NCI-H524 (cell line): ENCODE results near the gene PXK.

ENCODE experiments used
- DNase-seq, 2 experiments: peaks; one replicate each; lab custom pipeline; 2025; lab: John Stamatoyannopoulos, UW

The PXK gene

DNA sequence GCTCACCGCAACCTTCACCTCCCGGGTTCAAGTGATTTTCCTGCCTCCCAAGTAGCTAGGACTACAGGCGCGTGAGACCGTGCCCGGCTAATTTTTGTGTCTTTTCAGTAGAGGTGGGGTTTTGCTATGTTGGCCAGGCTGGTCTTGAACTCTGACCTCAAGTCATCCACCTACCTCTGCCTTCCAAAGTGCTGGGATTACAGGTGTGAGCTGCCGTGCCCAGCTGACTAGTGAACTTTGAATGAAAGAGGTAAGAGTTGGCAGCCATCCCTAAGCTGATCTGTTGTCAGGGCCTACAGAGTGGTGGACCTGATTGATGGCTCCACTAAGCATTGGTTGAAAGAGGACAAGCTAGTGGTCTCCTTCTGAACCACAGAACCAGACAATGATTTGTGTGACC, 15.3 kb downstream of the PXK start:
- no peak for DNase-seq

GRCh38 chr3:58349792-58350626, 17.3 kb downstream of the PXK start:
- no peak for DNase-seq

DNA sequence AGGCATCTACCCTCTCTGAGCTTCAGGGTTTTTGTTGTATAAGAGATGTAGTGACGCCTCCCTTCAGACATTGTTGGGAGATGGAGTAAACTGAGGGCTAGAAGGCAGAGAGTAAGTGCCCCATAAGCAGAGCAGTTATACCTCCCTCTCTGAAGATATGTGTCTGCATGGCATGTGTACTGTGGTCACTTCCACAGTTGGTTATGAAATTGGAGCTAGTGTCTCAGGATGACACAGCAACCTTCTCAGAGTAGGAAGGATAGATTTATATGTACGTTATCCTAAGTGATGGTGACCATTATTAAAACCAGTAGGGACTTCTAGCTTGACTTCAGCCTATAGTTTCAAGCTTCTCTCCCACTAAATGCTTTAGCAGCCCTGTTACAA, 17.9 kb downstream of the PXK start:
- DNase-seq = no peak

DNA sequence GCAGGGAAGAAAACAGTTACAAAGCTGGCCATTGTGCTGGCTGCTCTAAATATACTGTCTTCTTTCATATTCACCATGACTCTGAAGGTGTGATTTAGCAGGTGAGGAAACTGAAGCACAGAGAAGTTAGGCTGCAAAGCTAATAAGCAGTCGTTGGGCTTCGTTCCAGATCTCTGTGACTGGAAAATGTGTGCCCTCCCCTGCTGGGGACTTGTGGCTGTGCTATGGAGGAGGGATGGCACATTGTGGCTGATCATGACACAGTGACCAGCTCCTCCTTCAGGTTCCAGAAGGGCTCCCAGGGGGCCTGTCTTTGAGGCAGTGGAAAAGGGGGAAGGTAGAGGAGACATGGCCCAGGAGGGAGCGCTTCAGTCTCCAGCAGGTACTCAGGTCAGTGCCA, 19.2 kb downstream of the PXK start:
- DNase-seq = peak in 1 of 2 experiments; percentile 21

- no peak for DNase-seq
Observed at GRCh38 chr3:58352626-58353025, 19.9 kb downstream of the PXK start.

DNA sequence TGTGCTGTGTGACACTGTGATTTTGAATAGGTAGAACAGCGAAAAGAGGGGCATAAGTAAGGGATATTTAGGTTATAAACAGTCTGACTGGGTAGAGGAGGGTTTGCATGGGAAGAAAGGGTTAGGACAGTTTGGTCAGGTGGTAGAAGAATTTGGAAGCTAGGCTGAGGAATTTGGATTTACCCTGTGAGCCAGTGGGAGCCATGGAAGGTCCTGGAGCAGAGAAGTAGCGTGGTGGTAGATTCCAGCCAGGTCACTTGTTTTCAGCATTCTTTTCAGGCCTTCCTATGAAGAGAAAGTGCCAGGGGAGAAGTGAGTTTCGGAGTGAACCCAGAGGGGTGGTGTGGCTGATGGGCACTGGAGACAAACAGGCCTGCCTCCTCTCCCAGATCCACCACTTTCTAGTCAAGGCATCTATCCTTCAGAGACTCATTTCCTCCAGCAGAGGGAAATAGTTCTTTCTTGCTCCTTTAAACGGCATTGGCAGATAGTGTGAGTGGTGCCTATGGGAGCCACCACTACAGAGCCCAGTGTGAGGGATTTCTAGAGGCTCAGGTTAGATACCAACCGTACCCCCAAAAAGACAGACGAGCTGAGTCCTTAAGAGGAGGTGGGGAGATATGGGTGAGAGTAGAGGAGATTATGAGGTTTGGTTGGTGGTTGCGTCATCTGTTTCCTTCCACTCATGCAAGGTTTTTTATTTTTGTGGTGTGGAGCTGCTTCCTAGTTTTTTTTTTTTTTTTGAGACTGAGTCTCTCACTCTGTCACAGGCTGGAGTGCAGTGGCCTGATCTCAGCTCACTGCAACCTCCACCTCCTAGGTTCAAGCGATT, 21.2 kb downstream of the PXK start:
- no peak for DNase-seq

GRCh38 chr3:58355179-58355578, 22.5 kb downstream of the PXK start:
- DNase-seq = no peak

DNA sequence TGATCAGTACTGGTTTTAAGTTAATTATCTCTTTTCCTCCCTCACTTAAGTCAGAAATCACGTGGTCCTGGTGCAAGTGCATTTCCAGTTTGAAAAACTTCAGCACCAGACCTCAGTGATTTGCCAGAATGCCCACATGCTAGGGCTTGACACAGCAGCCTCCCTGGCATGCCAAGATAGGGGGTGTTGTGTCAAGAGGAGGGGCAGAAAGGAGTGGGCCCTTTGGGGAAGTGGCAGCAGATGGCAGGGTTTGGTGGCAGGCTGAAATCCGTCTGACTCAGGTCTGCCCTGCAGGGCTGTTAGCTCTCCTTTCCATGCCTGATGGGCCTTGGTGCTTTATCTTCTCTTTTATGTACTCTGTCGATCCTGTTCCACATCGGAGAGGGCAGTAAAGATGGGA, 23.4 kb downstream of the PXK start:
- peak; percentile 73 to 86 for DNase-seq

GRCh38 chr3:58357402-58357801, 24.7 kb downstream of the PXK start:
- DNase-seq = no peak

DNA sequence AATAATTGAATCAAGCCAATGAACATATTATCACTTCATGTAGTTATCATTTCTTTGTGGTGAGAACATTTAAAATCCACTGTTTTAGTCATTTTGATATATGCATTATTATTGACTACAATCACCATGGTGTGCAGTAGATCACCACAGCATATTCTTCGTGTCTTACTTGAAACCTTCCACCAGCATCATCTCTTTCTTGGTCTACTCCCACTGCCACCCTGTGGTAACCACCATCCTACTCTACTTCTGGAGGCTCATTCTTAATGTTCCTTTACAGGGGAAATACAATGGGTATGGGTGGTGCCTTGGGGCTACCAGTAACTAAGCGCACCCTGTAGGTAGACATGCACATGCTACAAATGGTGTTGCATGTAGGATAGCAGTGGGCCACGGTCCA, 25.4 kb downstream of the PXK start:
- no peak for DNase-seq

- no peak for DNase-seq
Observed at GRCh38 chr3:58358808-58359207, 26.1 kb downstream of the PXK start.

GRCh38 chr3:58359621-58360020, 26.9 kb downstream of the PXK start:
- DNase-seq = no peak

- DNase-seq = peak in 1 of 2 experiments; percentile 16
Observed at GRCh38 chr3:58361866-58362265, 29.2 kb downstream of the PXK start.

DNA sequence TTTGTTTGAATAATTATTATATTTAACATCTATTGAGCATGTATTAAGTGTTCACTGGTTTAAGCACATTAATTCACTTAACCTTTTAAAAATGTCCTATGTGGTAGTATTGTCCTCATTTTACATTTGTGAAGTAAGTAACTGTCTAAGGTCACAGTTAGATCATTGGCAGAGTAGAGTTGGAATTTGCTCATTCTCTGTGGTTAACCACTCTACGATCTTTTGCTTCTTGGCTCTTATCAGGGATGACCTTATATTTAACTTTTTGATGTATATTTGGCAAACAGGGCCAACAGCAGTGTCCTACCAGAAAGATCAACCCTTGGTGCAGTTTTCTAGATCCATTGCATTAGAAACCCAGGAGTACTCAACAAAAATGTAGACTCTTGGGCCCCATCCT, 34.0 kb downstream of the PXK start:
- DNase-seq = no peak

- no peak for DNase-seq
Observed at GRCh38 chr3:58369038-58369437, 36.3 kb downstream of the PXK start.

GRCh38 chr3:58369876-58370275, 37.2 kb downstream of the PXK start:
- DNase-seq = no peak

DNA sequence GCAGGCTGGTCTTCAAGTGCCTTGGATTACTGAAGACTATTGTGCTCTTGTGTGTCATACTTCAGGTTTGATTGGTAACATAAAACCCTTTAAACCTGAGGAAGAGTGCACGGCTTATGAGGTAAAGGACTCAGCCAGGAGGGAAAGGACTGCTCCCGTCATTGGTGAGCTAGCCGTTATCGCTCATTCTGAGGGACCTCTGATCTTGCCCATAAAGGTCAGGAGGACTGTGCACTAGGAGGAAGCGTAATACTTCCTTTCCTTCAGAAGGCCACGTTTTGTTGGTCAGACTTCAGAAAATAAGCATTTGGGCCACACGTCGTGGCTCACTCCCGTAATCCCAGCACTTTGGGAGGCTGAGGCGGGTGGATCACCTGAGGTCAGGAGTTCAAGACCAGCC, 37.7 kb downstream of the PXK start:
- peak in 1 of 2 experiments; percentile 21 for DNase-seq

DNA sequence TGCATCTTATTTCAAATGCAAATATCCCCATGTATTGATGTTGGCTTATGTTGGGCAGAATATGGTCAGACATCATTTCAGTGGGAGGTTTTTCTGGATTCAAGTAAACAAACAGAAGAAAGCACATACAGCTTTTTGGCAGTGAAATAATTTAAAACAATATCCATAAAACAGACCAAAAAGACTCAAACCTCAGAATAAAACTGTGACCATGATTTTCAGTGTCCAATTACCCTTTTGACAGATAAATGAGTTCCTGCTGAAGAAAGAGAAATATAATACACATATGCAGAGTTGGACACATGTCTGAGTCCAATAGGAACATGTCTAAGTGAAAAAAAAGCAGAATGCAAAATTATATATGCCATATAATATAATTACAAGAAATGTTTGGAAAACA, 39.1 kb downstream of the PXK start:
- no peak for DNase-seq

DNA sequence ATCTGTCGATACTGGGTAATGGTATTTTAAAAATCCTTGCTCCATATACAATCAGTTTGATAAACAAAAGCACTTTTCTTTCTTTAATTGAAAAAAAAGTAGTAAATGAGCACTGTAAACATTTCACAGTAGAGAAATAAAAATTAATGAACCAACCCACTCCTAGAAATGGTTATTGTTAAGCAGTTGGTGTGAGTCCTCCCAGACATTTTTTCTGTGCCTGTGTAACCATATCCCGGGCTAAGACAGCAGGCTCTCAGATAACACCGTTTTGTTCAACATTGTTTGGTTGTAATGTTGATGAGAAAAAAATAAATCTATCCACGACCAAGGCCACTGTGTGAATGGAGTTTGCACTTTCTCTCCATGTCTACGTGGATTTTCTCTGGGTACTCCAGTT, 42.6 kb downstream of the PXK start:
- no peak for DNase-seq

- no peak for DNase-seq
Observed at GRCh38 chr3:58377168-58377567, 44.5 kb downstream of the PXK start.

DNA sequence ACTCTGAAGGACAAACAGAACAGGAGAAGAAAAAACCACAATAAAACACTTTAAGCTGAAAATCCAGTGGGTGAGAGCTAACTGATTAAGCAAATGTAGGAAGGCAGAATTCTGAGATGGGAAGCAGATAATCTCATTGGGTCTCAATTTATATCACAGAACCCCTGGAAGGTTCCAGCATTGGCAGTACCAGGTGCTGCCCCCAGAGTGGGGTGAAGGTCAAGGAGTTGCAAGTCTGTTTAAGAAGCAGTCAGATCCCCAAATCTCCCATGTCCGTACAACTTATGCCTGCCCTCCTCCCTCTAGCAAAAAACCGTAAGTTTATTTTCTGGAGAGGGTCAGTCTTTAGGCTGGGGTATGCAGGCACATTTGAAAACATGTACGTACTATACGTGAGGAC, 45.1 kb downstream of the PXK start:
- DNase-seq = no peak

- DNase-seq = no peak
Observed at GRCh38 chr3:58379351-58380073, 46.8 kb downstream of the PXK start.

- no peak for DNase-seq
Observed at GRCh38 chr3:58383476-58383875, 50.8 kb downstream of the PXK start.
